ENCODE results near the gene MMP24.
"Not testable (repeated sequence)": the region's sequence is repeated elsewhere in the genome, so short reads cannot be mapped to it uniquely, and the experiment has no call there.

The MMP24 gene

DNA sequence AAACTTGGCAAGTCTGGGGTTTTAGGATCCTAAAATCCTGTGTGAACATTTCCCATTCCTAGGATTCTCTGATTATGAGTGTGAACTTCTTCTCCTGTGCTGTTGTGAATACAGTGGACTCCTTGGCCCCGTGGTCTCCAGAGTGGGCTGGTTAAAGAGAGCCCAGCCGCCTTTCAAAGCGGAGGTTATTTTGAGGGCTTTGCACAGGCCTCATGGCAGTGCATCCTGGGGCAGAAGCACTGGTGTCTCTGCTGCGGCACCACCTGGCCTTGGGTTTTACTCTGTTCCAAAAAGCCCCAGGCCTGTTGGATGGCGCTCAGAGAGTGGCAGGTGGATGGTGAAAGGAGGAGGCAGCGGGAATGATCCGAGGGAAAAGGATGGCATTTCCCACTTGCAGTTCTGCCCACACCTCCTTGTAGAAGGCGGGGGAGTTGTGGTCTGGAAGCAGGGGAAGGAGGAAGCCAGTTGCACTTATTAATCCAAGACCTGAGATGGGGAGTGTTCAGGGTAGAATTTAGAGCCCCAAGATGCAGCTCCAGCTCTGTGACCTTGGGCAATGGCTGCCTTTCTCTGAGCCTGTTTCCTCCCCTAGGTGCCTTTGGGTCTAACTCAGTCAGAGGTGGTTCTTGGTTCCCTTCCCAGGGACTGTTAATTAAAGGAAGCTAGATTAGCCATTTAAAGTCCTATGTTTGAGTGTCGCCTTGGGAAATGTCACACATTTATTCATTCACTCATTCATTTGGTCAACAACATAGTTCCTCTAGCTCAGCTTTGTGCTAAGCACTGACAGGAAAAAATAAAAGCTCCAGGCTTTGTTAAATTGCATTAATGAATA, 22.4 kb downstream of the MMP24 start:
- TF ChIP-seq, protein P1, sequence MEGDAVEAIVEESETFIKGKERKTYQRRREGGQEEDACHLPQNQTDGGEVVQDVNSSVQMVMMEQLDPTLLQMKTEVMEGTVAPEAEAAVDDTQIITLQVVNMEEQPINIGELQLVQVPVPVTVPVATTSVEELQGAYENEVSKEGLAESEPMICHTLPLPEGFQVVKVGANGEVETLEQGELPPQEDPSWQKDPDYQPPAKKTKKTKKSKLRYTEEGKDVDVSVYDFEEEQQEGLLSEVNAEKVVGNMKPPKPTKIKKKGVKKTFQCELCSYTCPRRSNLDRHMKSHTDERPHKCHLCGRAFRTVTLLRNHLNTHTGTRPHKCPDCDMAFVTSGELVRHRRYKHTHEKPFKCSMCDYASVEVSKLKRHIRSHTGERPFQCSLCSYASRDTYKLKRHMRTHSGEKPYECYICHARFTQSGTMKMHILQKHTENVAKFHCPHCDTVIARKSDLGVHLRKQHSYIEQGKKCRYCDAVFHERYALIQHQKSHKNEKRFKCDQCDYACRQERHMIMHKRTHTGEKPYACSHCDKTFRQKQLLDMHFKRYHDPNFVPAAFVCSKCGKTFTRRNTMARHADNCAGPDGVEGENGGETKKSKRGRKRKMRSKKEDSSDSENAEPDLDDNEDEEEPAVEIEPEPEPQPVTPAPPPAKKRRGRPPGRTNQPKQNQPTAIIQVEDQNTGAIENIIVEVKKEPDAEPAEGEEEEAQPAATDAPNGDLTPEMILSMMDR (IDR thresholded peaks at IDR 0.05; ENCODE audit: insufficient read depth, low read depth, low read length, missing control alignments) = no peak
- H3K4me3 ChIP-seq (ENCODE audit: low read length) = no peak overlapping the region
- no peak for DNase-seq (ENCODE audit: low read depth)

DNA sequence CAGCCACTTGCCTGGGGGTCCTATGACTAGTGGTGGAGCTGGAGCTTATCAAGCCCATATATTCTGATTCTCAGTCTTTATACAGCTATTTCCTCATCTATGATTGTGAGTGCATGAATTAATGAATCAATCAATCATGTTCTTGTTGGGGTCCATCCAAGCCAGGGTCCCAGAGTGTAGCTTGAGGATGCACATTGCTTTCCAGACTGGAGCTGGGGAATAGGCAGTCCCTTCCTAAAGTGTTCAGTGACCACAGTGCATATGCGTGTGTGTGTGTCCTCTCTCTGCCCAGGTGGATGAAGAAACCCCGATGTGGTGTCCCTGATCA, 25.1 kb downstream of the MMP24 start:
- no peak for DNase-seq (ENCODE audit: low read depth)
- no peak overlapping the region for H3K4me3 ChIP-seq (ENCODE audit: low read length)
- TF ChIP-seq, protein P1 (IDR thresholded peaks at IDR 0.05; ENCODE audit: insufficient read depth, low read depth, low read length, missing control alignments) = no peak

DNA sequence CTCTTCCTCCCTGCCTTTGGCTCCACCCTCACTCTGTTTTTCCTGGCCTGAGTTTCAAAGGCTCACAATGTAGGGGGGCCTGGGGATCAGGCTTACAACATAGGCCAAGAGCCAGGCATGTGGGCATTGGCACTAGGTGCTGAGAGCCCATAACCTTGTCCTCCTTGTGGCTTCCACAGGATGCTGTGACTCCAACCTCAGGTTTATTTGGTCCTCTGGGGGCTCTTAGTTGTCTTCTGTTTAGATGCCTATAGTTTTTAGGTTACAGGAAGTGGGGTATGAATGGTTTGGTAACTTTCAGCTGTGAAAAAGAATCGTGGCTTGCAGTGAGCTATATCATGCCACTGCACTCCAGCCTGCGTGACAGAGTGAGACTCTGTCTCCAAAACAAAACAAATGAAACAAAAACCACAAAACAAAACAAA, 25.6 kb downstream of the MMP24 start:
- TF ChIP-seq, protein P1 (IDR thresholded peaks at IDR 0.05; ENCODE audit: insufficient read depth, low read depth, low read length, missing control alignments) = no peak
- no peak overlapping the region for H3K4me3 ChIP-seq (ENCODE audit: low read length)
- DNase-seq (ENCODE audit: low read depth) = no peak

DNA sequence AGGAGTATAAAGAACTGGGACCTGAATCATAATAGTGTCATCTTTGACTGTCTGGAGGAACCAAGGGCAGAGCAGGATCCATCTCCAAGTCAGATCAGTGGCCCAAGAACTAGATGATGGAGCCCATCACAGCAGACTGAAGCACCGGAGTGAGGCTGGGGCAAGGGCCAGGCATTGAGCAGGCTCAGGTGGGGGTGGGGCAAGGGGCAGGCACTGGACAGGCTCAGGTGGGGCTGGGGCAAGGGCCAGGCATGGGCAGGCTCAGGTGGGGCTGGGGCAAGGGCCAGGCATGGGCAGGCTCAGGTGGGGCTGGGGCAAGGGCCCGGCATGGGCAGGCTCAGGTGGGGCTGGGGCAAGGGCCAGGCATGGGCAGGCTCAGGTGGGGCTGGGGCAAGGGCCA, 26.1 kb downstream of the MMP24 start:
- H3K4me3 ChIP-seq (ENCODE audit: low read length); DNase-seq (ENCODE audit: low read depth): not testable (repeated sequence)

DNA sequence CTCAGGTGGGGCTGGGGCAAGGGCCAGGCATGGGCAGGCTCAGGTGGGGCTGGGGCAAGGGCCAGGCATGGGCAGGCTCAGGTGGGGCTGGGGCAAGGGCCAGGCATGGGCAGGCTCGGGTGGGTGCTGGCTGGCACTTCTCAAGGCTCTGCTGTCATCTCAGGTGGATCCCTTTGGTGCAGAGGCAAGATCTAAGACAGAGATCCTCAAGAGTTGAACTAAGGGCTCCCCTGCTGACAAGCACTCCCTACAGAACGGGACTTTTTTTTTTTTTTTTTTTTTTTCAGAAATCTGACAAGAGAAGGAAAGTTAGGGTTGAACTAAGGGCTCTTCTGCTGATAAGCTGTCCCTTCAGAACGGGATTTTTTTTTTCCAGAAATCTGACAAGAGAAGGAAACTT, 26.5 kb downstream of the MMP24 start:
- TF ChIP-seq, protein P1 (IDR thresholded peaks at IDR 0.05; ENCODE audit: insufficient read depth, low read depth, low read length, missing control alignments) = no peak
- no peak for DNase-seq (ENCODE audit: low read depth)
- no peak overlapping the region for H3K4me3 ChIP-seq (ENCODE audit: low read length)

DNA sequence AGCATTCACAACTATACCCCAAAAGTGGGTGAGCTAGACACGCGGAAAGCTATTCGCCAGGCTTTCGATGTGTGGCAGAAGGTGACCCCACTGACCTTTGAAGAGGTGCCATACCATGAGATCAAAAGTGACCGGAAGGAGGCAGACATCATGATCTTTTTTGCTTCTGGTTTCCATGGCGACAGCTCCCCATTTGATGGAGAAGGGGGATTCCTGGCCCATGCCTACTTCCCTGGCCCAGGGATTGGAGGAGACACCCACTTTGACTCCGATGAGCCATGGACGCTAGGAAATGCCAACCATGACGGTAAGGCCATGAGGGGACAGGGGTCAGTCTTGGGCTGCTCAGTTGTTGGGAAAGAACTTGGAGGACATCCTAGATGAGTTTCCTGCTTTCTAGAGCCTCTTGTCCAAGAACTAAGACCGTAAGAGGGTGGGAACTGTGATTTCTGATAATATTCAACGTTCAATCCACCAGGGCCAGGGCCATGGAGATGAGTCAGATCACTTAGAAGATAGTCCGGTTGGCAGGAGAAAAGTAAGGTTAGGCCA, 28.0 kb downstream of the MMP24 start:
- no peak for DNase-seq (ENCODE audit: low read depth)
- TF ChIP-seq, protein P1 (IDR thresholded peaks at IDR 0.05; ENCODE audit: insufficient read depth, low read depth, low read length, missing control alignments) = no peak
- H3K4me3 ChIP-seq (ENCODE audit: low read length) = no peak overlapping the region

DNA sequence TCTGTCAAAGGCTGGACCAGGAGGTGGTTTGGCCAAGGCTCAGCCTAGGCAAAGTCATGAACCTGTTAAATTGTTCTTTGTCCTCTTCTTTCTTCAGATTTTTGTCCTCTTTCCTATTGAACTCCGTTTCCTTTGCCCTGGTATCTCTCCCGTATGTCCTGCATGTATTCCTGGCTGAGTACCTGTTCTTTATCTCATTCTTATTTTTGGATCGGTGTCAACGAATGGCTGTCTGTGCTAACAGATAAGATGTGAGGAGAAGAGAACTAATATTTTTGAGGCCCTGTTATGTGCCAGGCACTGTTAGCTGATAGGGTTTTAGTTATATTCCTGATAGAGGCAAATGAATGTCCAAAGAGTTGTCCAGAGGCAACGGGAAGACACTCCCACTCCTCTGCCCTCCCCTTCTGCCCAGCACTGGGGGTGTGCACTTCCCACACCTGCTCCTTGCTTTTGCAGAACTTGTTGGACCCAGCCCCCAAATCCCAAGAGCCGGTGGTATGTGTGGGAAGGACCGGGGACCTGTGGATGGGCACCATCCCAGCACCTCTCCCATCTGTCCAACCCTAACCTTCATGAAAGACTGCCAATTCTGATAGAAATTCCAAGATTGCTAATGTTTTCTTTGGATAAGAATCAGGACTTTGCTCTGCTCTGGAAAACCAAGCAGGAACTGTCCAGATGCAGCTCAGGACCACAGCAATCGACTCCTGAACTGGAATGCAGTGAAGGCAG, 30.9 kb downstream of the MMP24 start:
- H3K4me3 ChIP-seq (ENCODE audit: low read length) = no peak overlapping the region
- TF ChIP-seq, protein P1 (IDR thresholded peaks at IDR 0.05; ENCODE audit: insufficient read depth, low read depth, low read length, missing control alignments) = no peak
- no peak for DNase-seq (ENCODE audit: low read depth)
